ENCODE measurements around the gene RBSN.

RBSN gene

DNA sequence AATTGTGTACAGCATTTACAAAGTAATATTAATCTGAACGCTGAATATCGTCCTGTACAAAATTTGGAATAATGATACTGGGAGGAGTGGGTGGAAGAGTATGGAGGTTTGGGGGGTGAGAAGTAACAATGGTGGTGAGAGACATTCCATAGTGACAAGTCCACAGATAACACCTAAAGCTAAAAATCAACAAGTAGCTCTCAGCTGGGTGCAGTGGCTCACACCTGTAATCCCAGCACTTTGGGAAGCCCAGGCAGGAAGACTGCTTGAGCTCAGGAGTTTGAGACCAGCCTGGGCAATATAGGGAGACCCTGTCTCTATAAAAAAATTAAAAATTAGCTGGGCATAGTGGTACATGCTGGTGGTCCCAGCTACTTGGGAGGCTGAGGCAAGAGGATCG is 38.9 kb downstream of the RBSN start:
- DNase-seq (ENCODE audit: low read depth in 3 of 3, low spot score in 1 of 3) = no peak

DNA sequence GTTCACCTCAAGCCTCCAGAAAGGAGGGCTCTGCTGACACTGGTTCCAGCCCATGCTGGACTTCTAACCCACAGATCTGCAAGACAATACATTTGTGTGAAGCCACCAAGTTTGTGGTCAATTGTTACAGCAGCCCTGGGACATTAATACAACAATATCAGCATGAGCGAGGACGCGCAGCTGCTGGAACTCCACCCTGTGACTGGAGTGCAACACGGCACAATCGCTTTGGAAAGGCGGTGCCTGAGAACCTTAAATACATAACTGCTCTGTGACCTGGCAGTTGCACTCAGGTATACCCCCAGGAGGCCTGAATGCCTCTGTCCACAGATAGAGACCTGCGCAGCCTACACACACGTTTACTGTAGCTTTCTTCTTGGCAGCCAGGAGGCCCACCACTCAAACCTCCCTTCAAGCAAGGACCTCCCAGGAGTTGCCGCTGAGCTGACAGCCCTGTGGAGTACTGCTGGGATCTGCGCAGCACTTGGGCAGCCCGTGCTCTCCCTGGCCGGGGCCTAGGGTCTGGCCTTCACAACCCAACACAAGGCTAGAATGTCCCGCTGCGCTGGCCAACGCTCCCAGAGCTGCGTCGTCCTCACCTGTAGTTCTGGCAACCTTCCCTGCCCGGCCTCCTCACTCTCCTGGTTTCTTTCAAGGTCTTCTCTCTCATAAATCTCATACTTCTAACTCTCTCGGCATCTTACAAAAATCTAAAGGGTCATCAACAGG is 42.1 kb downstream of the RBSN start:
- no peak for DNase-seq (ENCODE audit: low read depth in 3 of 3, low spot score in 1 of 3)

DNA sequence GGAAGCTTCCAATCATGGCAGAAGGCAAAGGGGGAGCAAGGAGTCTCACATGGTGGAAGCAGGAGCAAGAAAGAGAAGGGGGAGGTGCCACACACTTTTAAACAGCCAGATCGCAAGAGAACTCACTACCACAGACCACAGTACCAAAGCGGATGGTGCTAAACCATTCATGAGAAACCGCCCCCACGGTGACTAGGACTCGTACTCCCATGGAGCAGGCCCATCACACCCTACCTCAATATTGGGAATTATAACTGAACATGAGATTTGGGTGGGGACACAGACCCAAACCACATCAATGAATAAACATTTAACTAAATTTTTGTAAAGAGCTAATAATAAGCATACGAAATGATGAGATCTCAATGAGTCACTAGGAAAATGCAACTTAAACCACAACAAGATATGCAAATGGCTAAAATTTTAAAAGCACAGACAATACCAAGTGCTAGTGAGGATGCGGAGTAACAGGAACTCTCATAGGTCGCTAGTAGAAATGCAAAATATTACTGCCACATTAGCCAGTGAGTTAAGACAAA is 43.9 kb downstream of the RBSN start:
- peak in 1 of 3 donors; percentile 26 for DNase-seq (ENCODE audit: low read depth in 3 of 3, low spot score in 1 of 3)

DNA sequence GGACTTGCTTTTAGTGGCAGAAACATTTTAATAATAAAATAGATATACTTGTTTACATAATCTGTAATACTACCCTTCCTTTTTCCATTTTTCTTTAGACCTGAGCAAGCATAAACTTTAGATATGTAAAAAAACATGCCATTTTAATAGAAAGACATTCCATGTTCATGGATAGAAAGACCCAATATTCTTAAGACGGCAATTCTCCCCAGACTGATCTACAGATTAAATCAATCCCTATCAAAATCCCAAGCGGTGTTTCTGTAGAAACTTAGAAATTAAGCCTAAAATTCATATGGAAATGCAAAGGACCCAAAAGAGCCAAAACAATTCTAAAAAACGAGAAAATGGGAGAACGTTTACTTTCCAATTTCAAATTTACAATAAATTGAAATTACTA is 45.4 kb downstream of the RBSN start:
- DNase-seq (ENCODE audit: low read depth in 3 of 3, low spot score in 1 of 3) = no peak

DNA sequence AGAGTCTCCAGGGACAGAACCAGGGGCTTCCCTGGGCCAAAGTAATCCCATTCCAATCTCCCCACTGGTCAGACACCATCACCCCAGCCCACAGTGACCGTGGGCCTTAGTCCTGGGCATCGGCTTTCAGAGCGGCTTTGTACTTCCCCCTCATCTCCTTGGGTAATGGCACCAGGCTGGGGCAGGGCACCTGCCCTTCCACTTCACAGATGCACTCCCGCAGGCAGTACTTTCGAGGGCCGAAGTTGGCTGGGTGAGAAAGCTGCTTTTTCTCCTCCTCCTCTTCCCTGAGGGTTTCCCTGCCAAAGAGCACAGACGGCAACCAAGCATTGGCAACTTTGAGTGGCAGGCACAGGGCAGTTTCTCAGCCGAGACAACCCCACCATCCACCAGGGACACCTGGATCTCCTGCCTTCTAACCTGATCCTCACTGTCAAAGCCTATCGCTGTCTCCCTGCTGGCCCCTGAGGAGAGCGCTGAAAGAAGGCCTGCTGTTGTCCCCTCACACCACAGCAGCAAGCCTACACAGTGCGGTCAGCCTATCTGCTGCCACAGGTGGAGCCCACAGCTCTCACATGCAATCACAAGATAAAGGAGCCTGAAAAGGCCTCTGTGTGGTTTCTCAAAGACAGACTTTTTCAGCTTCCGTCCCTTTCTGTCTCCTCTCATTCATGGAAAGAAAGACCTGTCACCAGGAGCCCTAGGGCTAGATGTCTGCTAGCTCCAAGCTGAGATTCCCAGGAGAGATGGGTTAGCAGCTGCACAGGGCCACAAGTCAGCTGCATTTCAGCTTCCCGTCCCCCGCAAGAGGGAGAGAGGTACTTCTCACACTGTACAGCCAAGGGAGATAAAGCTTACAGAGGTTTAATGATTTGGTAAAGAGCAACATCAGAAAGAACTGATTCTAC is 46.4 kb downstream of the RBSN start:
- no peak for DNase-seq (ENCODE audit: low read depth in 3 of 3, low spot score in 1 of 3)

DNA sequence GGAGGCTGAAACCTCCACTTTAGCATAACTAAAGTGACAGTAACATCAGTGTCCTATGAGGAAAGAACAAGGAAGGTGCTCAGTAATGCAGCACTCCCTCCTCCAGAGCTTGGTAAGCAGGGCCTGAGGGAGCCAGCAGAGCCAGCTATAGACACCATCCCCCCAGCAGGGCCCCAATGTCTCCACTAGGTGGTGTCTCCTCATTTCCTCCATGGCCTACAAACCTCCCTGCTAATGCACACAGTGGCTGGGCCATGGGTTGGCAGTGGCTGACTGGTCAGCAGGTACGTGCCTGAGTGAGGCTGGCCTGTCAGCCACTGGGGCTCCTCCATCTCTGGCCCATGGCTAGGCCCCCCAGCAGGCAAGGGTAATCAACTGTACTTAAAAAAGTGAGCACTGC is 47.4 kb downstream of the RBSN start:
- DNase-seq (ENCODE audit: low read depth in 3 of 3, low spot score in 1 of 3) = peak in 1 of 3 donors; percentile 30

DNA sequence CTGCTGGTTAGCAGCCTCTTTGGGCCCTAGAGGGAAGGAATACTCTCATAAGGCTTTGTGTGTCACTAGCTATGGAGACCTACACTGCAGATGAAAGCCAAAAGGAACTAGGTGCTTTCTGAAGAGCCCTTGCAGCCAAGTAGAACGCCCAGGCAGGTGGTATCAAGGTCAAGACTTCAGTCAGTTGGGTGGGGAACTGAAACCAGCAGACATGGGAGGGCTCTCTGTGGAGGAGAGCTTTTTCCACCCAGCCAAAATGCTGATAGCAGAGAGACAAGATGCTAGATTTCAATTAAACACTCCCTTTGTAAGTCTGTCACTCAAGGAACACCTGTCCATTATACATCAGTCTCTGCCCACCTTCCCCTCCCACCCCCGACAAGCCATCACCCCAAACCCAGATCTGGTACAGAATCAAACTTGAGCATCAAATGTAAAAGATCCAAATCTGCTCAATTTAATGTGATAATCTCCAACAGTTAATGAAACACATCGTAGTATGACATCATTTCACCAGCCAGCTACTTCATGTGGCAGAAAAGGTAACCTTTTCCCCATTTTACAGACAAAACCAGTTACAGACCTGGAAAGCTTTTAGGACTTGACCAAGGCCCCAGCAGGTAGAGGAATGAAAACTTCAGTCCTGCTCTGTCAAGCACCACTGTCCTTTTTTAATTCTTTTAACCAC is 48.4 kb downstream of the RBSN start:
- DNase-seq (ENCODE audit: low read depth in 3 of 3, low spot score in 1 of 3) = no peak

DNA sequence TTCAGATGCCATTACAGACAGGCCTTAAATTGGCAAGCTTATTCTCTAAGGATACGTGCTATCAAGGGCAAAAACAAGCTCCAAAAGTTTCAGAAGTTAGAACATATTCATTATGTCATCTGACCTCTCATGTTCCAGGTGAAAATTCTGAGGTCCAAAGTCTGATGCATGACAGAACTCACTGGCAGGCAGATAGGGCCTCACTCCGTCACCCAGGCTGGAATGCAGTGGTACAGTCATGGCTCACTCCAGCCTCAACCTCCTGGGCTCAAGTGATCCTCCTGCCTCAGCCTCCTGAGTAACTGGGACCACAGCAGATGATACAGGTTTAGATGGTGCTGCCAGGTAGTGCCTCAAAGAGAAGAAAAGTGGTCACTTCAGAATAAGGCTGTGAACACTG is 49.4 kb downstream of the RBSN start:
- DNase-seq (ENCODE audit: low read depth in 3 of 3, low spot score in 1 of 3) = no peak

DNA sequence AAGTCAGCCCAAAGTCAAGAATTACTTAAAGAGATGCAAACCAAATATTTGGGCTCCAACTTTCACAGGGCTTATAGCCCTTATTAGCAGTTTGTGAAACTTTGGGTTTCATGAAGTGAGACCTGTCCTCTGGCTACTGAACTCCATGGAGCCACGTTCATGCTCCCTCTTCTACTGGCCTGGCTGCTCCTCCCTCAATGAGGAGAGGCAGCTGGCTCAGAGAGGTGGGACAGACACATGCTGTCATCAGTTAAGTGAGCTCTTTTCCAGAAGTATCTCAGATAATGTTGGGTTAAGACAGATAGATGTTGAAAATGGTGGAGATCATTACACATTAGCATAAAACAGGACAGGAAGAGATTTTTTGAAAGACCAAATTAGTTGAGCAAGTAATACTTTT is 53.3 kb downstream of the RBSN start:
- DNase-seq (ENCODE audit: low read depth in 3 of 3, low spot score in 1 of 3) = no peak

DNA sequence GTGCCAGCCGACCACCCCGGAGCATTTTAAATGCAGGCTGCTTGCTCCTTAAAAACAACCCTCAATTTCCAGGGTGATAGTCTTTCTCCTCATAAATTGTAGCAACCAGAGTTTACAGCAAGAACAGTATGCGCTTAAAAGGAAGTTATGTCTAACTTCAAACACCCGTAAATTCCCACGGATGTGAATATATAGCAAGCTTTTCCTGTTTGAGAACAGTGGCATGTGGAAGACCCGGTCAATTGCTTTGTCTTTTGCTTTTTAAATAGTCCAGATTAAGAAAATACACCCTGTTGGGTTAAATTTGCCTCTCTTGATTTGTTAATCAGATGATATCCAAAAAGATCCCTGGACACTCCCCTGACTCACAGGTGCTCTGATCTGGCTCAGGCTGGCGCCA is 54.6 kb downstream of the RBSN start:
- no peak for DNase-seq (ENCODE audit: low read depth in 3 of 3, low spot score in 1 of 3)

DNA sequence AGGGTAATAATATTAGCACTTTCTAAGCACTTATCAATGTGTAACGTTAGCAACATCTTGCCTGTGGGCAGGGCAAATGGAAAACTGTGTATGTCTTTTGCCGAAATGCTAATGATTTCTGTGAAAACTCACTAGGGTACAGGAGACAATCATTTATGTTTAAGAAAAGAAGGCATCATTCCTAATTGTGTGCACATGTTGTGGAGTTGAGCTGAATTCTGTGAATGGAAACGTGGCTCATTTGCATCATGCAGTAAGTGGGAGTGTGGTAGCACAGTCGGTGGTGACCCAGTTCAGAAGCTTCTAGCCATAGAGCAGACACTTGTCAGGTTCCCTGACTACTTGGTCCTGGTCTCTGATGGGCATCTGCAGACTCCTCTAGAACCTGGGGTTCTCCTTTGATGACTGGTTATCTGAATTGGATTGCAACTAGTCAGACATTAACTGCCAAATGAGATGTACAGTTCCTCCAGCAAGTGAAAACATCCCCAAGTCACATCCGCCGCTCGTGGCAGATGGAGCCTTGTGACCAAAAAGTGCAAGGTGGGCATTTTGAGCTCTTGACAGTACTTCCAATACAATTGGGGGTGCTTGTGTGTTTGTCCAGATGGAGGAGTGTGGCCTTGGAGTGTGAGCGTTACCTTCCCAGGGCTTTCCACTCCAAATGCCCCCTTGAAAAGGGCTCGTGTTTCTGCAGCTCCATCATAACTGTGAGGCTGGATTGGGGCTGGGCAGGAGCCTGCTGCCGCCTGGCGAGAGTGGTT is 55.4 kb downstream of the RBSN start:
- no peak for DNase-seq (ENCODE audit: low read depth in 3 of 3, low spot score in 1 of 3)

DNA sequence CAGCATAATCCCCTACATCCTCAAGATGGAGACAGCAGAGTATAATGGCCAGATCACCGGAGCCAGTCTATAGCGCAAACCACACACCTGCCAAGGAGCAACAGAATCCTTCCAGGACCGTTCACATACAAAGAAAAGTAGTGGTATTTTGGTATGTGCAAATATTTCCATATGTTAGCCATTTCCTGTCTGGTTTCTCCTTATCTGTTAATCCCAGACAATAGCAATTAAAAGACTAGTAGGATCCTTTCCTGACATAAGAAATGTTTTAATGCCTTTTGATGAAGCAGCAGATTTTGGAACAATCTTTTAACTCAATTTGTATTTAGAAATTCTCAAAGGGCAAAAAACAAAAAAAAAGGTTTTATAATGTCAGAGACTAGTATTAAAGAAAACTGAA is 56.0 kb downstream of the RBSN start:
- no peak for DNase-seq (ENCODE audit: low read depth in 3 of 3, low spot score in 1 of 3)

DNA sequence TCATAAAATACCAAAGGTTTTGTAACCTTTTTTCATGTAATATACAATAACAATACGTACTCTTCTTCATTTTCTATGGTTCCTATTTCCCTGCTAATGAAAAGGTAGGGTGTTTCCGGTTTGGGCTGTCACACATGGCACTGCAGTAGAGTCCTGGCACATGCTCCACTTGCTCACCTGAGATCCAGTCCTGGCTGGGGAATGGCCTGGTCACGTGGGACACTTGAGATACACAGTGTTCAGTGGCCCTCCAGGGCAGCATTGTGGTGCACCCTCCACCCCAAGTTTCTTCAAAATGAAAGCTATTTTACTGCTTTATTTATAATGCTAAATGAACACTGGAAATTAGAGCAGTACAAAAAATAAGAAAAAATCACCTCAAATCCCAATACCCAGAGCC is 57.0 kb downstream of the RBSN start:
- DNase-seq (ENCODE audit: low read depth in 3 of 3, low spot score in 1 of 3) = no peak

DNA sequence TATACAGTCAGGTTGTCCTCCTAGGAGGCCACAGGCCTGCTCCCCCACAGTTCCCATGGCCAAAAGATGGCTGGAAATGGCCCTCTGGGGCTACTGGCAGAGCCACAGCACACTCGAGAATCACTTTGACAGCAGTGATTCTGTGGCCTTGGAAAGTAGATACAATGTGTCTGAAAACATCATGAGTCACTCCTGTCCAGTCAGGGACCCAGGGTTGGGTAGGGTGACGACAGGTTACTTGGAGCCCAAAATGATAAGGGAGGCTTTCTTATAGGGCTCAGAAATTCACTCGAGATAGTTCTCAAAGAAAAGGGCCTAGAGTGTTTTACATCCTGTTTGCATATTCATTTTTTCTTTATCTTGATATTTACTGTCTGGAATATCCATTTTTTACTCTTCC is 58.1 kb downstream of the RBSN start:
- no peak for DNase-seq (ENCODE audit: low read depth in 3 of 3, low spot score in 1 of 3)

DNA sequence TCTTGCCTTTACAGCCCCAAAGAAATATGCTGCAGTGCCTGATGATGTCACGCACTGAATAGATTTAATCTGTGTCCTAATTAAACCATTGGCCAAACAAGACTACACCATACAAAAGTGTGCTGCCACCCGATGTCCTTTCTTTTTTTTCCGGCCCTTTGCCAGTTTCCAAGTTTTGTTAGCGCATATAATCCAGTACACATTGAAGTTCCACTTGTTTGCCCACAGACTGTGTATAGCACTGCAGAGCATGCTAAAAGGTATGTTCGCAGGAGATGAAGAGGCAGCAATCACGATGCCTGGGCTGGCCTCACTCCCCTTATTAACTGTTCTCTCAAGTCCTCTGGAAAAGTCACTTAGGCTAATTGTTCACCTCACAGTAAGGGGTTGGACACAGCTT is 60.6 kb downstream of the RBSN start:
- DNase-seq (ENCODE audit: low read depth in 3 of 3, low spot score in 1 of 3) = no peak

DNA sequence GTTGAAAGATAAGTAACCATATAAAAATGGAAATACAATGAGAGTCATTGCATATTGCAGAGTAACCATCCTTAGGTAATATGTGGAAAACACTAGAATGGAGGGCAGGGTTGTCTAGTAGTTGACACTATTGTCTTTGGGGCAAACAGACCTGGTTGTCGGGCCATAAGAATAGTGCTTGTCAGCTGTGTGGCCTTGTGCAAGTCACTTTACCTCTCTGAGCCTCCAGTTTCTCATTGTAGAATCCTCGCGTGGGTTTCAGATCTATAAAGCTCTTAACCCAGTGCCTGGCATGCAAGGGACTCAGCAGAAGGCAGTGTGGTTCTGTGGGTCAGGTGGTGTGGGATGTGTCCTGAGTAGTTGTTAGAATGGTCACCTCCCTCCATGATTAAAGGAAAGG is 65.8 kb downstream of the RBSN start:
- no peak for DNase-seq (ENCODE audit: low read depth in 3 of 3, low spot score in 1 of 3)

DNA sequence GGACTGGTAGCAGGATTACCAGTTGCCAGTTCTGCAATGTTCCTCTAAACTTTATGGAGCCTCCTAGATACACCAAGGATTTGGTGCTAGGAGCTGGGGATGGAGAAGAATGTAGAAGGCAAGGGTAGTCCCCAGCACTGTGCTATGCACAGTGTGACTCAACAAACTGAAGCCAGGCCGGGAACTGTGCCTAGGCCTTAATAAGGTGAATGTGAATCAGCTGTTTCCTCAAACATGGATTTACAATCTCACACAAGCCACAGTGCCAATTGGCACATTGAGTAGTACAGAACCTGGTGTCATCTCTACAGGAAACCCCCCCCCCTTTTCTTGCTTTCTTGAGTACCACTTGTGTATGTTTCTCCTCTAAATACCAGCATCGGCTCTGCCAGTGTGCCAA is 66.3 kb downstream of the RBSN start:
- no peak for DNase-seq (ENCODE audit: low read depth in 3 of 3, low spot score in 1 of 3)

DNA sequence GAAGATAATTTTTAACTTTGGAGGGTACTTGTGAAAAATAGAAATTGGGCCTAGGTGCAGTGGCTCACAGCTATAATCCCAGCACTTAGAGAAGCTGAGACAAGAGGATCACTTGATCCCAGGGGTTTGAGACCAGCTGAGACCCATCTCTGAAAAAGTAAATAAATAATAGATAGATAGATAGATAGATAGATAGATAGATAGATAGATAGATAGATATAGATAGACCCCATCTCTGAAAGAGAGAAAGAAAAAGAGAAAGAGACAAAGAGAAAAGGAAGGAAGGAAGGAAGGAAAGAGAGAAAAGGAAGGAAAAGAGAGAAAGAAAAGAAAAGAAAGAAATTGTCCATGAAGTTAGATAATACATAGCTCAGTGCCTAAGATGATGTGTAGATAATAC is 69.3 kb downstream of the RBSN start:
- DNase-seq (ENCODE audit: low read depth in 3 of 3, low spot score in 1 of 3) = no peak

DNA sequence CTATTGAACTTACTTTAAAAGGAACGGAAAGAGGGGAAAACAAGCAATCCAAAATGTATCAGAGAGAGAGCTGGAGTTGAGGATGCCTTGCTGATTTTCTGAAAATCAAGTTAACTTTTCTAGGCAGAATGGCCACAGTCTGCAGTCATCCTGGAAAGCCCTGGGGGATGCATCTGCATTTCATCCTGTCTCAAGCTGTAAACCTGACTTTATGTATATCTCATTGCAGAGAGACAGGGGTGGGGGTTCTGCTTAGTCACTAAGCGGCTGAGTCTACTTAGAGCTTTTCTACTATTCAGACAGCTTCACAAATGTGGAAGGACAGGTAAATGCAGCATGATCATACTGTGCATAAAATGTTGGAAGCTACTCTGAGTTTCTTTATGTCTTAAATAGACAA is 75.2 kb downstream of the RBSN start:
- DNase-seq (ENCODE audit: low read depth in 3 of 3, low spot score in 1 of 3) = no peak

DNA sequence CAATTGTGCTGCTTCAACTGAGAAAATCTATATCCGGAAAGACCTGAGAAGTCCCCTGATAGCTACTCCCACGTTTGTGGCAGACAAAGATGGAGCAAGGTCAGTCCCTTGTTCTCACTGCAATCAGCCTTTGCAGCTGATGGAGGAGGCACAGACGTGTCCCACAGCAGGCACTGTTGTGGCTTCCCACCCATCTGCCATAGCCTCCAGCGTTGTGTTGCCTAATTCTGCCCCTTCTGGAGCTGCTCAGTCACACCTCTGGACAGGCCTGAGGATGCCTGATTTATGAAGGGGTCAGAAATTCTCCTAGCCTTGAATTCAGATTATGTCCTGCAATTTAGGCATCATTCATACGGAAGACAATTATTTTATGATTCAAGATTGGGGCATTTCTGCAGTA is 75.7 kb downstream of the RBSN start:
- no peak for DNase-seq (ENCODE audit: low read depth in 3 of 3, low spot score in 1 of 3)
